Natural killer cell (primary cell): ENCODE results near the gene TBC1D19. TPM values are rescaled to one million over a fixed set of nuclear protein-coding genes. Genes with fewer than 3 reads are reported as not detected.

Experiments
- ATAC-seq, 3 donors: fragments of 150-1000 bp in 2 of 3; fragments of 200-7000 bp in 1 of 3; cut with Tn5 transposase; 1 replicate in 1 of 3; 2 replicates in 2 of 3; pipeline ENCODE4 v1.10.0; 2021; ENCODE audit warnings: mild to moderate bottlenecking in 2 of 3, moderate library complexity in 2 of 3
- DNase-seq, 2 donors: peaks; one replicate each; pipeline versions ENCODE4 v3.0.0 to v3.0.0-alpha.2; 2013 to 2021; ENCODE audit warnings: mixed read lengths in 1 of 2
- H3K27ac ChIP-seq: one replicate; pipeline ENCODE4 v1.5.1; 2013; ENCODE audit warnings: mild to moderate bottlenecking, low read length
- H3K27me3 ChIP-seq: one replicate; pipeline ENCODE4 v1.6.1; 2013; ENCODE audit warnings: low read length; ENCODE audit not compliant: control insufficient read depth, insufficient read depth
- H3K36me3 ChIP-seq: one replicate; pipeline ENCODE4 v1.6.1; 2013; ENCODE audit warnings: low read length; ENCODE audit not compliant: control insufficient read depth, insufficient read depth
- H3K4me1 ChIP-seq: one replicate; pipeline ENCODE4 v1.6.1; 2013; ENCODE audit warnings: low read length; ENCODE audit not compliant: control insufficient read depth, insufficient read depth
- H3K4me3 ChIP-seq: one replicate; pipeline ENCODE4 v1.5.1; 2013; ENCODE audit warnings: low read length
- H3K9me3 ChIP-seq: one replicate; pipeline ENCODE4 v1.6.1; 2013; ENCODE audit warnings: low read length; ENCODE audit not compliant: control insufficient read depth, insufficient read depth
- H3K27ac Mint-ChIP-seq, 2 donors: one replicate each; pipeline ENCODE4 v1.8.0; 2022; ENCODE audit warnings: mild to moderate bottlenecking in 2 of 2, mixed read lengths in 2 of 2, moderate library complexity in 1 of 2
- H3K27me3 Mint-ChIP-seq, 2 donors: one replicate each; pipeline ENCODE4 v1.8.0; 2022; ENCODE audit warnings: low read depth in 2 of 2, mixed read lengths in 2 of 2
- H3K36me3 Mint-ChIP-seq: one replicate; pipeline ENCODE4 v1.8.0; 2022; ENCODE audit warnings: mixed read lengths
- H3K4me1 Mint-ChIP-seq, 2 donors: one replicate each; pipeline ENCODE4 v1.8.0; 2022; ENCODE audit warnings: mixed read lengths in 2 of 2
- H3K4me3 Mint-ChIP-seq: one replicate; pipeline ENCODE4 v1.8.0; 2022; ENCODE audit warnings: mild to moderate bottlenecking, moderate library complexity, mixed read lengths
- H3K9me3 Mint-ChIP-seq, 2 donors: one replicate each; pipeline ENCODE4 v1.8.0; 2022; ENCODE audit warnings: mixed read lengths in 2 of 2
- WGBS: methylation state at CpG from one replicate; pipeline ENCODE4 v1.1.7; 2013; ENCODE audit warnings: missing lambda C conversion rate; ENCODE audit not compliant: insufficient coverage; 5-methylcytosine and 5-hydroxymethylcytosine counted together
- intact Hi-C: fragments of 100-400 bp; cut with micrococcal nuclease; formaldehyde crosslinking; loops from one replicate; pipeline ENCODE4 v1.14.2; 2022
- total RNA-seq, 4 donors: library from RNA; stranded (reverse); fragments of 120-200 nt in 1 of 4; gene quantifications; one replicate each; pipeline versions ENCODE4 v1.2.3 to v1.2.4, GENCODE V29; 2013 to 2022
- TF ChIP-seq, protein P1 (sequence below): fragments of 200-600 bp; IDR thresholded peaks from one replicate; pipeline ENCODE4 v1.8.0; 2022; ENCODE audit warnings: antibody characterized with exemption

Gene TBC1D19
- total RNA-seq, 3 donors from 2014 or later (not counting 1 experiment from before 2014, with no cell fraction given), result 13.0 to 21.3 (median 16.8) TPM

DNA sequence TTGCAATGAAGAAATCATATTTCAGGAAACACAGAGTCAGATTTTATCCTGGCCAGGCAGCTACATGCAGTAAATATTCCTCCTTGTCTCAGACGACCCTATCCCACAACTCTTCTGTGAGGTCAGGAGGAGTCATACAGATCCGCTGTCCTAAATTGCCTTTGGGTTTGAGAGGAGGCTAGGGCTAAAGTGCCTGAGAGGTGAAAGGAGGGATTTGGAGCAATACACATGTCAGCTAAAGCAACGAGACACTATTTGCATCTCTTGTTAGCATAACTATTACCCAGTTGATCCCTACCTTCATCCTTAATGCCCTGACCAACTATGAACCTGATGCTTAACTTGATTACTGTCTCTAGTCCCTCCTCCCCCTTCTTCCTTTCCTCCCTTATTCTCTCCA, 98.6 kb downstream of the TBC1D19 start:
- Histone ChIP-seq H3K27ac (no peak overlapping the region), H3K4me1 (no peaks in the 10 kb centered on the region), H3K9me3 (peaks cover 11% of the 10 kb centered on the region), H3K4me3 (no peak overlapping the region), H3K27me3 (no peaks in the 10 kb centered on the region), H3K36me3 (peaks cover 4% of the 10 kb centered on the region)
- no peak for ATAC-seq
- H3K36me3 Mint-ChIP-seq, result peaks cover 26% of the 10 kb centered on the region
- H3K9me3 Mint-ChIP-seq, result peaks cover 6 to 13% of the 10 kb centered on the region in 2 donors
- H3K27me3 Mint-ChIP-seq, result no peaks in the 10 kb centered on the region
- no peak overlapping the region for H3K4me3 Mint-ChIP-seq
- no peaks in the 10 kb centered on the region for H3K4me1 Mint-ChIP-seq
- no peak for DNase-seq
- intact Hi-C loops, result no loop called here
- WGBS, result 96% methylated on average over 2 of the region's 3 CpGs
- H3K27ac Mint-ChIP-seq, result no peak overlapping the region
- TF ChIP-seq, protein P1, sequence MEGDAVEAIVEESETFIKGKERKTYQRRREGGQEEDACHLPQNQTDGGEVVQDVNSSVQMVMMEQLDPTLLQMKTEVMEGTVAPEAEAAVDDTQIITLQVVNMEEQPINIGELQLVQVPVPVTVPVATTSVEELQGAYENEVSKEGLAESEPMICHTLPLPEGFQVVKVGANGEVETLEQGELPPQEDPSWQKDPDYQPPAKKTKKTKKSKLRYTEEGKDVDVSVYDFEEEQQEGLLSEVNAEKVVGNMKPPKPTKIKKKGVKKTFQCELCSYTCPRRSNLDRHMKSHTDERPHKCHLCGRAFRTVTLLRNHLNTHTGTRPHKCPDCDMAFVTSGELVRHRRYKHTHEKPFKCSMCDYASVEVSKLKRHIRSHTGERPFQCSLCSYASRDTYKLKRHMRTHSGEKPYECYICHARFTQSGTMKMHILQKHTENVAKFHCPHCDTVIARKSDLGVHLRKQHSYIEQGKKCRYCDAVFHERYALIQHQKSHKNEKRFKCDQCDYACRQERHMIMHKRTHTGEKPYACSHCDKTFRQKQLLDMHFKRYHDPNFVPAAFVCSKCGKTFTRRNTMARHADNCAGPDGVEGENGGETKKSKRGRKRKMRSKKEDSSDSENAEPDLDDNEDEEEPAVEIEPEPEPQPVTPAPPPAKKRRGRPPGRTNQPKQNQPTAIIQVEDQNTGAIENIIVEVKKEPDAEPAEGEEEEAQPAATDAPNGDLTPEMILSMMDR, result no peak

DNA sequence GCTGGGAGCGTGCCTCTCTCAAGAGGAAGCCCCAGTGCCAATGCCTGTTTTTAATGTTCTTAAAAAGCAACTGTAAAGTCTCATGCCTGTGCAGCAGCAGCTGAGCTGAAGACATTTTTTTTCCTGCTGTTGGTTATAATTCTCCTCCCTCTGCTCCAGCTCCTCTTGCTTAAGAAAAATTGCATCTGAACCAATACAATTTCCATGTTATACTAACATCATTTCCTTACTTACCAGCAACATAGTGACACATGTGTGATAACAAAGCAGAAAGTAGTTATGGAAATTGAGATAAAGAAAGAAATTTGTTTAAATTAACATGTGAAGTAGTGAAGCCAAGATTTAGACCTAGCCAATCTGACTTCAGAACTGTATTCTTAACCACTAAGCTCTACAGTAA, 101.4 kb downstream of the TBC1D19 start:
- intact Hi-C loops, result no loop called here
- Histone ChIP-seq H3K9me3 (no peaks in the 10 kb centered on the region), H3K27ac (no peak overlapping the region), H3K4me3 (no peak overlapping the region), H3K4me1 (no peaks in the 10 kb centered on the region), H3K36me3 (peaks cover 6% of the 10 kb centered on the region), H3K27me3 (no peaks in the 10 kb centered on the region)
- H3K4me3 Mint-ChIP-seq, result no peak overlapping the region
- DNase-seq (no peak), ATAC-seq (no peak)
- no peaks in the 10 kb centered on the region for H3K27me3 Mint-ChIP-seq
- H3K9me3 Mint-ChIP-seq, result peaks cover under 1 to 2% of the 10 kb centered on the region in 2 donors
- TF ChIP-seq, protein P1, result no peak
- no peaks in the 10 kb centered on the region for H3K4me1 Mint-ChIP-seq
- peaks cover 11% of the 10 kb centered on the region for H3K36me3 Mint-ChIP-seq
- H3K27ac Mint-ChIP-seq, result no peak overlapping the region
- 93% methylated on average over 1 of the region's 1 CpG for WGBS

- no peak overlapping the region for H3K4me3 ChIP-seq
- no peaks in the 10 kb centered on the region for H3K4me1 ChIP-seq
- TF ChIP-seq, protein P1, result no peak
- ATAC-seq, result no peak
- H3K27ac ChIP-seq, result no peak overlapping the region
- Mint-ChIP-seq H3K4me1 (no peaks in the 10 kb centered on the region), H3K27ac (no peak overlapping the region), H3K27me3 (no peaks in the 10 kb centered on the region), H3K9me3 (no peaks in the 10 kb centered on the region), H3K36me3 (peaks cover 18% of the 10 kb centered on the region), H3K4me3 (no peak overlapping the region)
- peaks cover 6% of the 10 kb centered on the region for H3K36me3 ChIP-seq
- no peak for DNase-seq
- H3K9me3 ChIP-seq, result no peaks in the 10 kb centered on the region
- H3K27me3 ChIP-seq, result no peaks in the 10 kb centered on the region
- 100% methylated on average over 1 of the region's 2 CpGs for WGBS
- intact Hi-C loops, result no loop called here
Measured at GRCh38 chr4:26687728-26688127, 103.8 kb downstream of the TBC1D19 start.

DNA sequence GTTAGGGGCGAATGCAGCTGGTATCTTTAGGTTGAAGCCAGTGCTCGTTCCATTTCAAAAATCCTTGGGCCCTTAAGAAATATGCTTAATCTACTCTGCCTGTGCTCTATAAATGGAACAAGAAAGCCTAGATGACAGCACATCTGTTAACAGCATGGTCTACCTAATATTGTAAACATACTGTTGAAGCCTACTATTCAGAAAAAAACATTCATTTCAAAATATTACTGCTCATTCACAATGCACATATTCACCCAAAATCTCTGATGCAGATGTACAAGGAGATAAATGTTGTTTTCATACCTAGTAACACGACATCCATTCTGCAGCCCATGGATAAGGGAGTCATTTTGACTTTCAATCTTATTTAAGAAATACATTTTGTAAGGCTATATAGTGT, 106.6 kb downstream of the TBC1D19 start:
- no peaks in the 10 kb centered on the region for H3K27me3 Mint-ChIP-seq
- peaks cover 21% of the 10 kb centered on the region for H3K36me3 Mint-ChIP-seq
- WGBS, result 100% methylated on average over 2 of the region's 3 CpGs
- no peaks in the 10 kb centered on the region for H3K9me3 ChIP-seq
- H3K27ac Mint-ChIP-seq, result no peak overlapping the region
- no peak overlapping the region for H3K4me3 Mint-ChIP-seq
- no peak overlapping the region for H3K4me3 ChIP-seq
- no peak overlapping the region for H3K27ac ChIP-seq
- H3K4me1 ChIP-seq, result no peaks in the 10 kb centered on the region
- H3K36me3 ChIP-seq, result peaks cover 2% of the 10 kb centered on the region
- intact Hi-C loops, result no loop called here
- H3K27me3 ChIP-seq, result no peaks in the 10 kb centered on the region
- H3K4me1 Mint-ChIP-seq, result no peaks in the 10 kb centered on the region
- no peak for ATAC-seq
- TF ChIP-seq, protein P1, result no peak
- no peaks in the 10 kb centered on the region for H3K9me3 Mint-ChIP-seq
- DNase-seq, result no peak
